Ammon's horn (tissue), 1 donor: ENCODE data around the gene ZNF581.

ENCODE experiments used
- DNase-seq: peaks from one replicate; pipeline ENCODE4 v3.0.0-alpha.2; 2016; ENCODE audit warnings: low spot score

ZNF581 gene

GRCh38 chr19:55611300-55611982, 32.0 kb upstream of the ZNF581 start:
- no peak for DNase-seq

- no peak for DNase-seq
Measured at GRCh38 chr19:55611983-55612645, 31.3 kb upstream of the ZNF581 start.

- no peak for DNase-seq
Measured at GRCh38 chr19:55613396-55613795, 30.1 kb upstream of the ZNF581 start.

GRCh38 chr19:55613930-55614710, 29.3 kb upstream of the ZNF581 start:
- DNase-seq = no peak

- DNase-seq = no peak
Measured at GRCh38 chr19:55614711-55615542, 28.5 kb upstream of the ZNF581 start.

- no peak for DNase-seq
Measured at GRCh38 chr19:55615543-55616394, 27.7 kb upstream of the ZNF581 start.

GRCh38 chr19:55616395-55616875, 27.0 kb upstream of the ZNF581 start:
- no peak for DNase-seq

GRCh38 chr19:55617426-55617825, 26.0 kb upstream of the ZNF581 start:
- no peak for DNase-seq

- no peak for DNase-seq
Measured at GRCh38 chr19:55618426-55618825, 25.0 kb upstream of the ZNF581 start.

GRCh38 chr19:55619286-55619685, 24.2 kb upstream of the ZNF581 start:
- no peak for DNase-seq

GRCh38 chr19:55620410-55621204, 22.8 kb upstream of the ZNF581 start:
- no peak for DNase-seq

- no peak for DNase-seq
Measured at GRCh38 chr19:55621205-55621672, 22.2 kb upstream of the ZNF581 start.

GRCh38 chr19:55621673-55622231, 21.7 kb upstream of the ZNF581 start:
- no peak for DNase-seq

GRCh38 chr19:55622242-55622969, 21.0 kb upstream of the ZNF581 start:
- no peak for DNase-seq

- no peak for DNase-seq
Measured at GRCh38 chr19:55623130-55623529, 20.3 kb upstream of the ZNF581 start.

GRCh38 chr19:55623561-55623960, 19.9 kb upstream of the ZNF581 start:
- no peak for DNase-seq

GRCh38 chr19:55624109-55625003, 19.1 kb upstream of the ZNF581 start, which contains the start of gene ZNF784:
Gene ZNF784, minus strand, starts transcription at chr19:55624566. Its CDS starts 5 bp downstream, at chr19:55624561.
- peak; percentile 96 for DNase-seq

GRCh38 chr19:55625004-55625326, 18.5 kb upstream of the ZNF581 start:
- DNase-seq = no peak
